Astrocyte of the cerebellum (primary cell): Measurements from ENCODE around the gene S100PBP.
A peak's percentile ranks its signal among the peaks of the same experiment; 100 is the strongest.

Source experiments
- DNase-seq: peaks from one replicate; pipeline ENCODE4 v3.0.0-alpha.2; 2011; ENCODE audit warnings: low read depth
- H3K4me3 ChIP-seq: 2 replicates; pipeline ENCODE4 v1.5.1; 2011; ENCODE audit warnings: mild to moderate bottlenecking, low read depth, low read length, moderate library complexity
- CTCF ChIP-seq: IDR thresholded peaks from 2 replicates; pipeline ENCODE4 v1.5.1; 2012; ENCODE audit warnings: low read length, low read depth, moderate library complexity, mild to moderate bottlenecking; ENCODE audit errors: missing control alignments
- in situ Hi-C: cut with HindIII; loops from 2 replicates; pipeline ENCODE4 v1.10.0; 2017; ENCODE audit warnings: low sequenced_read_pairs

The S100PBP gene

GRCh38 chr1:32881871-32882850 lies 64.7 kb downstream of the S100PBP start:
- in situ Hi-C loops, result no loop called here
- no peak for TF ChIP-seq CTCF
- no peak for DNase-seq
- H3K4me3 ChIP-seq, result no peak overlapping the region

- DNase-seq, result no peak
- TF ChIP-seq CTCF, result no peak
- no peak overlapping the region for H3K4me3 ChIP-seq
- in situ Hi-C loops, result no loop called here
Measured at GRCh38 chr1:32883338-32884031, 66.0 kb downstream of the S100PBP start.

DNA sequence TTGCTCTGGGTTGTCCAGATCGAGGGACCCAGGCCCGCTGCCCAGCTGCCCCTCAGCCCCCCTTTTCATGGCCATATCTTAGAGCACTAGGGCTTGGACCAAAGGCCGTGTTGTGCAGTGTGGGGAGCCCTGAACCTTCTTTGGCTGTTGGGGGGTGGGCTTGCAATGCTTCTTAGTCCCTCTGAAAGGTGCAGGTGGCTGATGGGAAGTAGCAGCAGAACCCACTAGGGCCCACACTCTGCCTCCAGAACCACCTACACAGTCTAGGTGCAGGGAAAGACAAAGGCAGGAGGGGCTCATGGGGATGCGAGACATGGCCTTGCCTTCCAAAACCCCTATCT lies 66.5 kb downstream of the S100PBP start:
- no peak overlapping the region for H3K4me3 ChIP-seq
- DNase-seq, result no peak
- no peak for TF ChIP-seq CTCF
- in situ Hi-C loops, result no loop called here

- in situ Hi-C loops, result no loop called here
- no peak for TF ChIP-seq CTCF
Measured at GRCh38 chr1:32884726-32885125, 67.3 kb downstream of the S100PBP start.

GRCh38 chr1:32885676-32886003 lies 68.2 kb downstream of the S100PBP start:
- no peak for TF ChIP-seq CTCF
- DNase-seq, result no peak
- in situ Hi-C loops, result no loop called here
- H3K4me3 ChIP-seq, result no peak overlapping the region

More at GRCh38 chr1:32884726-32885125, 67.3 kb downstream of the S100PBP start:
- DNase-seq, result no peak
- no peak overlapping the region for H3K4me3 ChIP-seq

GRCh38 chr1:32886004-32886827 lies 68.8 kb downstream of the S100PBP start, which contains the start of gene HPCA:
TSS of gene HPCA (plus strand) at chr1:32886491. CDS start at chr1:32888899, 2,408 bp downstream.
- peak; percentile 78 for TF ChIP-seq CTCF
- no peak for DNase-seq
- in situ Hi-C loops, result no loop called here
- peak within 1 kb of the TSS; percentile 3 for H3K4me3 ChIP-seq
